GM03348 (cell line): ENCODE data around the gene DLGAP1.
A peak's percentile ranks its signal among the peaks of the same experiment; 100 is the strongest.

Experiments
- DNase-seq: peaks from one replicate; pipeline ENCODE4 v3.0.0; 2012; ENCODE audit warnings: low spot score

DLGAP1 gene

GRCh38 chr18:3526421-3527354, 928.4 kb downstream of the DLGAP1 start:
- DNase-seq: peak; percentile 16

DNA sequence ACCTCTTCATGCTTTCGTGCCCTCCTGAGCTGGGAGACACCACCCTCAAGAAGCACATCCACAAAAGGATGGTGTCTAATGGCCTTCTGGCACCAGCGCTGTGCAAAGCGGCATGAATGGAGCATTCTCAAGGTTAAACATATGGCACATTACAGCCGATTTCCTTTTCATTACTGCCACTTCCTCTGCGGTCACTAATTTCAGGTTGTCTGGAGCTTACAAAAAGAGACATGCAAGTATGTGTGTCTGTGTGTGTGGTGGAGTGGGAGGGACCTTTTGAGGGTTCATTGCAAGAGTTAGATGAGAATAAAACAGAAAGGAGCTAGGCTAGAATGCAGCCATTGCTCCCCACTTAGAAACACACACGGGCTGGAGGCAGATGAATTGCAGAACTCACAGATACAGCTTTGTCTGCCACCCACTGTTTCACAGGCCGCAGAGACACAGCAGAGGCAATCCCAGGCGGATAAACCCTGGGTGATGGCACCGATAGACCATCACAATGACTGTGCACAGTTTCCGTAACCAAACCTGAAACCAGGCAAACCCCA, 929.2 kb downstream of the DLGAP1 start:
- DNase-seq: no peak

DNA sequence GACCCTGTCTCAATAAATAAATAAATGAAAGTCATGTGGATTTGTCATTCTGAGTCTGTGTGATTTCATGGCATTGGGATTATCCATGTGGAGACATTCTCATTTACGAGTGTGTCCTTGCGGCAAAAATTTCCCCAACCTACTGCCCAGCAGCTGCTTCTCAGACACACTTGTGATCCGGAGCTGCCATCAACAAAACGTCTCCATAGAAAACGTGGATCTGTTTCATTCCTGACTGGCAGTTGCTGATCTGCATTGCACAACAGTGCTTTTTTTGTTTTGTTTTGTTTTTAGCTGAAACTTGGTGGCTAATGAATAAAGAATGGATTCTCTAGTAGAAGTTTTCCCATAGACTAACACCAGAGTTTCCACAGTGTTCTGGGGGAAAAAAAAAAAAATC, 930.4 kb downstream of the DLGAP1 start:
- peak; percentile 29 for DNase-seq

DNA sequence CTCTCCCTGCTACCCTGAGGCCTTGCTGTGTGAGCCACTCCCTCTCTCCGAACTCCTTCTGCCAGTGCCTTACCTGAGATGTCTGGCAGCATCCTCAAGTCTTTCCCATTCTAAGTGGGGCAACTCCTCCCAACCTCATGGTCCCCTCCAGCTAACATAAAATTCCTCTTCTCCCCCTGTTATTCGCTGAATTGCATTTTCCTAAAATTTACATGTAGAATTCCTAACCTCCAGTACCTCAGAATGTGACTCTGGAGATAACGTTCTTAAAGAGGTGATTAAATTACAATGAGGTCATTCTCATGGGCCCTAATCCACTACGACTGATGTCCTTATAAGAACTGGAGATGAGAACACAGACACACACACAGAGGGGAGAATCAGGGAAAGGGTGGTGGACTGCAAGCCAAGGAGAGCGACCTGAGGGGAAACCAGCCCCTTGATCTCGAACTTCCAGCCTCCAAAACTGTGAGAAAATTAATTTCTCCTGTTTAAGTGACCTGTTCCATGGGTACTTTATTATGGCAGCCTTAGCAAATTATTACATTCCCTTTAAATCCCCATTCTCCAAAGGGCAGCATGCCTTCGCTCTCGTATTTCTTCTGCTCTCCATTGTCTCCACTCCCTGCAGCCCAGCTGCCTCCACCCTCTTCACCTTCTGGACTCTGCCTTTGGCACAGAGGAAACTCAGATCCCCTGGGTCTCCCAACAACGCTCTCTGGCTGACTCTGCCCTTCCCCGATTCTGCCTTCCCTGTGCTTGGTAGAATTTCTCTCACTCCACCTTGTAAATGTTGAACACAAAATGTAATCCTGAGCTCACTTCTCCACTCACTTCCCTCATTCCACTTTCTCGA, 934.6 kb downstream of the DLGAP1 start:
- DNase-seq: no peak

DNA sequence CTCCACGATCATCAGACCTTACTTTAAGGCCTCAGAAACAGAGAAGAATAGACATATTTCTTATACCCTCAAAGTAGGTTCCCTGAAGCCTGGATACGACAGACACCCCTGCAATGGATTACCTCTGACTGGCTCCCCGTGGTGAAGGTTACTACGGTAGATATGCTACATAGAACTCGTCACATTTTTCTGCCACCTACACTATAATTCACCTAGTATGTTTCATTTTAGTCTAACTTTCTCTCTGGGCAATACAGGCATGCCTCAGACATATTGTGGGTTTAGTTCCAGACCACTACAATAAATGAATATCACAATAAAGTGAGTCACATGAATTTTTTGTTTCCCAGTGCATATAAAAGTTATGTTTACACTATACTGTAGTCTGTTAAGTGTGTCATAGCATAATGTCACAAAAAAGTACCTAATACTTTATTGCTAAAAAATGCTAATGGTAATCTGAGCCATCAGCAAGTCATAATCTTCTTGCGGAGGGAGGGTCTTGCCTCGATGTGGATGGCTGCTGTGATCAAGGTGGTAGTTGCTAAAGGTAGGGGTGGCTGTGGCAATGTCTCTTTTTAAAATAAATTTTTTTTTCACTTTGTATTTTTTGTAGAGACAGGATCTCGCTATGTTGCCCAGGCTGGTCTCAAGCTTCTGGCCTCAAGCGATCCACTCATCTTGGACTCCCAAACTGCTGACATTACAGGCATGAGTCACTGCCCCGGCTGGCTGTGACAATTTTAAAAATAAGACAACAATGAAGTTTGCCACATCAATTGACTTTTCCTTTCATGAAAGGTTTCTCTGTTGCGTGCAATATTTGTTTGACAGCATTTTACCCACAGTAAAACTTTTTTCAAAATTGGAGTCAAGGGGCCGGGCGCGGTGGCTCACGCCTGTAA, 940.5 kb downstream of the DLGAP1 start:
- no peak for DNase-seq

DNA sequence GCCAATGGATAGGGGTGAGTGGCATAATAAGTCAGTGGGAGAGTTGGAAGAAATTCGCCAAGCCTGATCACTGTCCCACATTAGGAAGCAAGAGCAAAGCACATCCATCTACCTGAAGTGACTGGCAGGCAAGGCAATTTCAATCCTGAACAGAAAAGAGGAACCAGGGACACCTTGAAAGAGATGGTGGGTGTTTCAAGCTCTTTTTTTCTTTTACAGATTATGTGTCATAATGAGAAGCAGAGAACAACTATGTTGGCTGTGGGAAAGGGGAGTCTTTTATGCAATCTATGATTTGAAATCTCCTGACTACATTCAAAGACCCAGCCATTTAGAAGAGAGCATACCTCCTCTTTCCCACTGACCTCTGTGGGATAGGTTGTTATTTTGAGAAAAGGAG, 941.6 kb downstream of the DLGAP1 start:
- DNase-seq: no peak

- peak; percentile 76 for DNase-seq
These were observed 943.1 kb downstream of the DLGAP1 start for GRCh38 chr18:3511980-3512379.

GRCh38 chr18:3510896-3511295, 944.2 kb downstream of the DLGAP1 start:
- no peak for DNase-seq

GRCh38 chr18:3510024-3510423, 945.1 kb downstream of the DLGAP1 start:
- DNase-seq: no peak

DNA sequence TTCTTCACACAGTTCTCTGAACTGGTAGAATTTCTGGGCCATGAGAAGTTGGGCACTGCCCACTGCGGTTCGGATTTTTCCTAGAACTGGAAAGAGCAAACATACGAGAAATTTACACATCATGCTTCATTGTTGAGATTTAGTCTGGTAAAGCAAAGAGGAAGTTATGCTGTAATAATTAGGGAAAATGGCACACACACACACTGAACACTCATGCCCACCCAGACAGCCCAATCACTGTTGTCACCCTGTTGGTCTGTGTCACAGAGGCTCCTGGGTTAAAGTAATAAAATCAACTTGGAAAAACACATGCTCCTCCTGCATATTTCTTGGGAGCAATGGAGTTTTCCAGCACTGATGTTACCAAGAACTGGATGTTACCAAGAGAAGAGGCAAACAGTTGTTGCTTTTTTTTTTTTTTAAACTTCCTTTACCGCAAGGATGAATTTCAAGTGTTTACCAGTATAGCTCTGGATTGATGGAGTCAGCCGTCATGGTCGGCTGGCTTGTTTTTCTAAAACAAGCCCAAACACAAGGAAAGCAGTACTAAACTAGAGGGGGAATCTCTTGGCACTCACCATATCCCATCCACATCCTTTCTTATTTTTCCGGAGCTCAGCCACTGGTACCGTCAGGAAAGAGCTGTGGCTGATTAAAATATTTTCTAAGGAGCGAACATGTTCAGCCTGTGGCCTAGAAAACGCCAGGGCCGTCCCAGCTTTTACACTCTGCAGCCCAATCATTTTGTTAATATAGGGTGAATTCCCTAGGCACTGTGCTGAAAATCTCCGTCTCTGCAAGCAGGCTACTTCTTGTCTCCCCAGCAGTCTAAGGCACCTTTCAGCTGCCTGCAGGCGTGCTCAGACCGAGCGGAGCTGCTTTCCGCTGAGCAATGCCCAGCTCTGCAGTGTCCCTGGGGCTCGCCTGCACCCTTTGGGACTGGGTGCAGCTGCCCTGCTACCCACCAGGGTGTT, 946.2 kb downstream of the DLGAP1 start:
- no peak for DNase-seq

- no peak for DNase-seq
These were observed 950.5 kb downstream of the DLGAP1 start for GRCh38 chr18:3504637-3505036.

DNA sequence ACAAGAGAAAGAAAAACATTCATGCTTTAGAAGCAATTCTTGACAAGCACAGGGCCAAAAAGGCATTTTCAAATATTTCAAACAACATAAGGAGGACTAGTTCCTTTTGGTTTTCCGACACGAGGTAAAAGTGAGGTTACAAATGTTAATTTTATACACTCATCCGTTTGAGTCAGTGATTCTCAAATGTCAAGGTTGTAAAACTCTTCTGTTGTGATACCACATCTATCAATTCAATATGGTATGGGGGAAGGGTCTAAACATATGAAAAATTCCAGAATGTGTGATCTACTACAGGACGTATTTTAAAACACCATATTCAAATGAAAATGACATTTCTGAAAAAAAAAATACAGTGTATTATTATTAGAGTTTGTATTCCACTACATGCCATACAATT, 952.5 kb downstream of the DLGAP1 start:
- DNase-seq: no peak

DNA sequence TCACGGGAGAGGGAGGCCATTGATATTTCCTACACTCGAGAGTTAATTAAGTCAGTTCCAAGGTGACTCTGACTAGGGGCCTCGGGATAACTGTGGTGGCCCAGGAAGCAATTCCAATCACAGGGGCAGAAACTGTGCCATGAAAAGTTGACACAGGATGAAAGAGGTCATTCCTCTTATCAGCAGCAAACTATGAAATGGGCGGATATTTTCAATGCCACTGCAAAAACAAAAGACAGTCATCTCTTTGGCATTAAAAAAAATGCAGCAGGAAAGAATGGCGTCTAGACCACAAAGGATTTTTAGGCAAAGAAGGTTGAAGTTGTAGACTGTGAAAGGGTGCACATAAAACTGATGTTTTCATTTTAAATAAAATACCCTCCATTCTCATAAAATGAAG, 955.1 kb downstream of the DLGAP1 start:
- DNase-seq: no peak

DNA sequence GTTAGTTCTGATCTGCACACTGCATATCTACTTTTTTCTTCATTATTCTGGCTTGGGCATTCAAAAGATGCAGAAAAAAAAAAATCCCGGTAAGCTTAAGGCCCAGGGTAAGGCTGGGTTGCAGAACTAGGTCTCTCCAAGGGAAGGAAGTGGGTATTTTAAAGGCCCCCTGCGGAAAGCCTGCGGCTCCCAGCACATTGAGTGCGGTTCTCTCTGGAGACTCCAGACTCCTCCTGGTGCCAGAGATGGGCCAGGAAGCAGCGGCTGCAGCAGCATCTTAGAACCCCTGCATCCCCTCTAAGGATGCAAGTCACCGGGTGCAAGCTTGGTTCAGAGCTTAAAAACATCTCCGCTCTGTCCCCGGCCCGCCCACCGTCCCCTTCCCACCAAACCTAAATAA, 955.6 kb downstream of the DLGAP1 start:
- peak; percentile 29 for DNase-seq

DNA sequence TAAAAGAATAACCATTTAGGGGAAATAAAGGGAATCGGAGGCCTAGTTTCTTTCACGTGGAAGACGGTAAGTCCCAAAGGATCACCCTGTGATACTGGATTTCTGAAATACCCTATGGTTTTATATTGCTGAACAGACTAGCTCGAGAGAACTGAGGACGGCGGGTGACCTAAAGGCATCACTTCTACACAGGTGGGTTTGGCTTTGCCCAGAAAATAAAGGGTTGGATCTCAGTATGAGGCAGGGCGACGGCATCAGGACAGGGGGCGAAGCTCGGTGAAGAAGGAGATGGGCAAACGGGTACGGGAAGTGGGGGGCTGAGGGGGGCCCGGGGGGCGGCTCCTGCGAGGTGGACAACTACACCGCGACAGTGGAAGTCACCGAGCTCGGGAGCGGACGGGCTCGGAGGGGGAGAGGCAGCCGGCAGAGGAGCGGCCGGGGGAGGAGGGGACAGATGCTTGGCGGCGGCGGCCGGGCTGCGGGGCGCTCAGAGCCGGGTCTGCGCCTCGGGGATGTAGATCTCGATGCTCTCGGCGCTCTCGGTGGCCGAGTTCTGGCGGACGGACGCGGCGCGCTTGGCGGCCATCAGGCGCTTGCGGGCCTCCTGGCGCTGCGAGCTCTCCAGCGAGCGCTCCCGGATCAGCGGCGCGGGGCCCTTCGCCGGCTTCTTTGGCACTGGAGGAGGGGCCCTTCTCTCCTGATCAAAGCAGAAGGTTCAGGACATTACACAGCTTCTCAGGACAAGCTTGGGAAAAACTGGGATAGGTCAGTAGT, 956.2 kb downstream of the DLGAP1 start:
- DNase-seq: peak; percentile 76

GRCh38 chr18:3495691-3496430, 959.2 kb downstream of the DLGAP1 start:
- DNase-seq: no peak

- no peak for DNase-seq
These were observed 960.5 kb downstream of the DLGAP1 start for GRCh38 chr18:3494569-3494968.

DNA sequence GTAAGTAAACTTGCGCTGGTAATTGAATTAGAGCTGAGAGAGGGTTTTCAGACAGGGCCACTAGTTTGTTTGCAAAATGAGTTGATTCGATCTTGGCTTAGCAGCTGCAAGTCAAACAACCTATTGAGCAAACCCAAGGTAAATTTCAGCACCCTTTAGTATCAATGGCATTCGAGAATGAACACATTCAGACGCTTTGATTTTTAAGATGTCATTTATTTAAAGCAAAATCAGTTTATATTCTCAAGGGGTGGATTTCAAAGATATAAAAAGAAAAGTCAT, 960.9 kb downstream of the DLGAP1 start:
- no peak for DNase-seq
